AG08396 (cell line): ENCODE data around the gene TEX22.
A peak's percentile ranks its signal among the peaks of the same experiment; 100 is the strongest.
"Not testable (repeated sequence)": the region's sequence is repeated elsewhere in the genome, so short reads cannot be mapped to it uniquely, and the experiment has no call there.

Experiments
- DNase-seq: peaks from one replicate; pipeline ENCODE4 v3.0.0; 2012; ENCODE audit warnings: low spot score, mixed read lengths

TEX22 gene, protein sequence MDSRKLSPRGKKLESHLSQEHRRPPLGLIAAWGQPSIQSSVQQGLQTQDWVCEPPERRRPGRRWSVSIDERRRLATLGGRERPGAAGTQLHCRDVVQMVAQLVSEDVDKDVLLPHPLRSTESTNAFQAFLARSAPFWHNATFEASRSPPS

GRCh38 chr14:105398044-105398725, at the start of gene TEX22:
TSS of gene TEX22 (plus strand) at chr14:105398538. CDS start at chr14:105399341, 803 bp downstream.
- DNase-seq: peak; percentile 97

- DNase-seq: no peak
Measured at GRCh38 chr14:105348945-105349699, 49.2 kb upstream of the TEX22 start.

DNA sequence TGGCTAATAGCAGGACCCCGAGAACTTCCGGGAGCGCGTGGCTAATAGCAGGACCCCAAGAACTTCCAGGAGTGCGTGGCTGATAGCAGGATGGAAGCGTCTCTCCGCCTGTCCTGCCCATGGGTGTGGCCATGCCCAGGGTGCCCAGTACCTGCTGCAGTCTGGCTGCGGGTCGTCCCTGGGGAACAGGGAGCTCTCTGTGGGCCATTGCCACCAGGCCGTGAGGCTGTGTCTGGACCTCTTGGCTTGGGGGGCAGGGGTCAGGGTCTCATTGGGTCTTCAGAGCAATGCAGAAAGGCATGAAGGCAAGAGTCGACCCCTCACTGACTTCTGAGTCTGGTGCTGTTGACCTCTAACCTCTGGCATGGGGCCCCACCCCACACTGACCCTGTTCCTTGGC, 48.3 kb upstream of the TEX22 start:
- DNase-seq: no peak

- no peak for DNase-seq
Measured at GRCh38 chr14:105350450-105351244, 47.7 kb upstream of the TEX22 start.

- no peak for DNase-seq
Measured at GRCh38 chr14:105351410-105351809, 46.9 kb upstream of the TEX22 start.

DNA sequence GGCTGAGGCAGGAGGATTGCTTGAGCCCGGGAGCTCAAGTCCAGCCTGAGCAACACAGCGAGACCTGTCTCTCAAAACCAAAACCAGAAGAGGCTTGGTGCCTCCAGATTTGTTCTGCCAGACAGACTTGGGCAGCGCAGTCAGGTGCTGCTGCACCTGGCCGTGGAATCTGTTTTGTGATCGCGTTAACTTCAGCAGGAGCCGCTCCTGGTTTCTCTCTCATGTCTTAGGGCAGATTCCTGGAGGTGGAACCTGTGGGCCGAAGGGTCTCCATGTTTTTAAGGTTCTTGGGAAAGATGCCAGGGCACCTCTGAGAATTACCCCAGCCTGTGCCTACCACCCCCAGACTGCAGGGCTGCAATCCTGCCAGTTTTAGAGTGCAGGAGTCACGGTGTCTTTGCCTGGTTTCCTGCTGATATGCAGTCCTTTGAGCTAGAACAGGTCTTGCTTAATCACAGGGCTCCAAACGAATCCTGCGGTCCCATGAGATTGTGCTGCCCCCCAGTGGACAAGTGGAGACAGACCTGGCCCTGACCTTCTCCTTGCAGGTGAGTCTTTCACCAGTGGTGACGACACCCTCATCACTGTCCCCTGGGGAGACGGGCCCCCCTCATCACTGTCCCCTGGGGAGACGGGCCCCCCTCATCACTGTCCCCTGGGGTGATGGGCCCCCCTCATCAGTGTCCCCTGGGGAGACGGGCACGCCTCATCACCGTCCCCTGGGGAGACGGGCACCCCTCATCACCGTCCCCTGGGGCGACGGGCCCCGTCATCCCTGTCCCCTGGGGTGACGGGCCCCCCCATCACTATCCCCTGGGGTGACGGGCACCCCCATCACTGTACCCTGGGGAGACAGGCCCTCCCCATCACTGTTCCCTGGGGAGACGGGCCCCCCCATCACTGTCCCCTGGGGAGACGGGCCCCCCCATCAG, 46.2 kb upstream of the TEX22 start:
- DNase-seq: peak; percentile 96

- no peak for DNase-seq
Measured at GRCh38 chr14:105353136-105353535, 45.2 kb upstream of the TEX22 start.

DNA sequence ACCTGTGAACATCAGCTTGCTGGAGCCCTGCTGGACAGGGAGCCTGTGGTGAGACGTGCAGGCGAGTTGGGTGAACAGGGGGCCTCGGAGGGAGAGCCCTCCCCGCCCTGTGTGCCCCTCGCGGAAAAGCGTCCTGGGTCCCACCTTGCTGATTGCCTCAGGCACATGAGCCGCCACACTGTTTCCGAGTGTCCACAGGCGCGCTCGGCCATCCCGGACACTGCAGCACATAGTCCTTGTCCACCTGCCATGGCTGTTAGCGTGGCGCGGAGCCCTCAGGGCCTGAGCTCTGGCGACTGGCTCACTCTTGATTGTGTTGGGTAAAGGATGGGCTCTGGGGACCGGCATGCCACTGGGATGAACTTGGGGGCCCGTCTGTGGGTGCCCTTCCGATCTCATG, 43.8 kb upstream of the TEX22 start:
- DNase-seq: no peak

DNA sequence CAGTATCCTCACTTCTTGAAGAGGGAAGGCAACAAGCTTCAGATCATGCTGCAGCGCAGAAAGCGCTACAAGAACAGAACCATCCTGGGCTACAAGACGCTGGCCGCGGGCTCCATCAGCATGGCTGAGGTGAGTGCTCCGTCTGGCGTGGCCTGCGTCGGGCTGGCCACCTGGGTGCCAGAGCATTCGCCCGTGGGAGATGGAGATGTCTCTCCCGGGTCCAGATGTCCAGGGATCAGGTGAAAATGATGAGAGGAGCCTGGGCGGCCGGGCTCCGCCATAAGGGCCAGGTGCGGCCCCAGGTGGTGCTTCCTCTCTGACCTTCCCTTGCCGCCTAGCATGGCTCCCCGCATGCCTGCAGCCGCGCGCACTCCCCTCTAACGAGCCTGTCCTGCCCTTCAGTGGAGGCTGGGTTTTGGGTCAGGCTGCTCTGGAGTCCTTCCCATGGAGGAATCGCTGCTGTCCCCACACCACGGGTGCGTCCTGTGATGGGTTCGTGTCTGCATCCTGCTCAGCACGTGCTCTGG, 43.2 kb upstream of the TEX22 start:
- DNase-seq: no peak

DNA sequence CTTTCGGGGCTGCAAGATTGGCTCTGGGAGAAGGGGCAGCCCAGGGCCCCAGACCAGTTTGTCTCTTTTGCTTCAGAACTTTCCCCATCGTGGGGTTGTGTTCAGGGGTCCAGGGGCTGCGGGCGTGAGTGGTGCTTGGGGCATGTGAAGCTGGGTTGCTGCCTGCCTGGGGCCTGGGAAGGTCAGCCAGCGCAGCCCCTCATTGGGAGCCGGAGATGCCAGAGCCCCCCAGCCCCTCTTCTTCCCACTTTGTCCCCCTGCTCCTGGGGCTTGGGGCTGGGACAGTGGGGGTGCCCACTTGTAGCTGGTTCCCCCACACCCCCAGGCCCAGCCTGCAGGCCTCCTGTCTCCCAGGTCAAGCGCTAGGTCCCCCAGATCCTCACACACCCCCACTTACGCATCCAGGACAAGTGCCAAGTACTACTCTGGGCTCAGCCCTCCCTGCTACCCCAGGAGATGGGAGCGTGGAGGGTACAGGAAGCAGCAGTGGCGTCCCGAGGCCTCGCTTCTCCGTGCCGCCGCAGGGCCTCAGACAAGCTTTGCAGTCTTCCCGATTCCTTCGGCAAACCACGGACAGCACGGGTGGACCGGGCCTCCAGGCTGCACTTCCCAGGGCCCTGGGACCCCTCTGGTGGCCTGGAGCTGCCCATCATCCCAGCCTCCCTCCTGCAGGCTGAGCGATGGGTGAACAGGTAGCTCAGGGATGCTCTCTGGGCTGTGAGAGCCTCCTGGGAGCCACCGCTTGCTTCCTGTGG, 42.3 kb upstream of the TEX22 start:
- DNase-seq: no peak

DNA sequence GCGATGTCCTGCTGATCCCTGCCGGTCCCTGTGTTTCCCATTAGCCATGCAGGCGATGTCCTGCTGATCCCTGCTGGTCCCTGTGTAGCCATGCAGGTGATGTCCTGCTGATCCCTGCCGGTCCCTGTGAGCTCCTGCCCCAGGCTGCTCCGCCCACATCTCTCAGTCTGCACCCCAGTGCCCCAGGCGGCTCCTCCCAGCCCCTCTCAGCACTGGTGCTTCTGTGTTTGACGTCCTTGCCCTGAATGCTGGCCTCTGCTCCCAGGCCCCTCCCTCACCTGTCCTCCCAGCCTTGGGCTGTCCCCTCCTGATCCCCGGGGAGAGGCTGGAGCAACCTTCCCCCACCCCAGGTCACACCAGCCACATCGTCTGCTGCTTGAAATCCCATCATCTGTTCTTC, 41.4 kb upstream of the TEX22 start:
- DNase-seq: no peak

DNA sequence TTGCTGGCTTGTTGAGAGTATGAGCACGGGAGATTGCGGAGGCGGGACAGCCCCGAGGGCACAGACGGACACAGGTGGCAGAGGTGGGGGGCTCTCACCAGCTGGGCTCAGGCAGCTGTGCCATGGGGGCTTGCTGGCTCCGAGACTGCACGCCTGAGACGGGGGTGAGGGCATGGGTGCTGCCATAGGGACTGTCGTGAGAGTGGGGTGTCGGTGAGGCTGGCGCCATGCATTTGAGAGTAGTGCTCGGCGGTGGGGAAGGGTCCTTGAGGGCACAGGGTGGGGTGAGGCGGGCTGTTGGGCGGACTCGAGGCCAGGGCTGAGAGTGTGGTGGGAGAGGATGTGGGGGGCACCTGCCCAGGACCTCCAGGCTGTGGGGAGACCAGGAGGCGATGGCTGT, 40.7 kb upstream of the TEX22 start:
- no peak for DNase-seq

- DNase-seq: no peak
Measured at GRCh38 chr14:105358140-105358846, 40.0 kb upstream of the TEX22 start.

DNA sequence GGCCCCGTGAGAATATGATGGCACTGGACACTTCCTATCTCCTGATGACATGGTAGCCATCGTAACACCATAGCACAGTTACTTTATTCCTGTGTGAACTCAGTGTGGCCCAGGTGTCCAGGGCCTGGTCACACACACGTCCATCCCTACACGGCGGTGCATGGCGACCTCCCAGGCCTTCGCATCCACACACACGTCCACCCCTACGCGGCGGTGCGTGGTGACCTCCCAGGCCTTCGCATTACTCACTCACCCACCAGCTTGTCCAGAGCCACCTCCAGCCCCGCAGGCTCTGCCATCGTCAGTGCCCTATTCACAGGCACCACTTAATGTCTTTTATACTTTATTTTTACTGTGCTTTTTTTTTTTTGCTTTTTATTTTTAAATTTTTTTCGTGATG, 39.4 kb upstream of the TEX22 start:
- no peak for DNase-seq

- not testable (repeated sequence) for DNase-seq
Measured at GRCh38 chr14:105361412-105361811, 36.9 kb upstream of the TEX22 start.

- DNase-seq: peak; percentile 98
Measured at GRCh38 chr14:105363847-105364708, 34.3 kb upstream of the TEX22 start.

- no peak for DNase-seq
Measured at GRCh38 chr14:105365101-105365500, 33.2 kb upstream of the TEX22 start.

GRCh38 chr14:105365681-105366080, 32.7 kb upstream of the TEX22 start:
- DNase-seq: no peak
